ENCODE data around the gene MTLN.

Gene MTLN

DNA sequence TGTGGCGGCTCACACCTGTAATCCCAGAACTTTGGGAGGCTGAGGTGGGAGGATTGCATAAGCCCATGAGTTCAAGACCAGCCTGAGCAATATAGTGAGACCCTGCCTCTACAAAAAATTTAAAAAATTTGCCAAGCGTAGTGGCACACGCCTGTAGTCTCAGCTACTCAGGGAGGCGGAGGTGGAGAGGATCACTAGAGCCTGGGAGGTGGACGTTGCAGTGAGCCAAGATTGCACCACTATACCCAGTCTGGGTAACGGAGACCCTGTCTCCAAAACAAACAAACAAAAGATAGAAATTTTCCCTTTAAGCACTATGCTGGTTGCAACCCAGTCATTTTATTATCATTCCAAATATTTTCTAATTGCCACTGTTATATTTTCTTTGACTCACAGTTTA lies 39.8 kb downstream of the MTLN start:
- Histone ChIP-seq H3K27me3 (ENCODE audit: insufficient read depth, low read depth, severe bottlenecking) (no peaks in the 10 kb centered on the region), H3K9me3 (ENCODE audit: severe bottlenecking) (no peaks in the 10 kb centered on the region), H3K4me3 (ENCODE audit: low read depth, low read length) (no peak overlapping the region), H3K27ac (no peak overlapping the region), H3K36me3 (no peaks in the 10 kb centered on the region)
- DNase-seq: no peak
- TF ChIP-seq CTCF (IDR thresholded peaks at IDR 0.05; ENCODE audit: low read depth, low read length): no peak

DNA sequence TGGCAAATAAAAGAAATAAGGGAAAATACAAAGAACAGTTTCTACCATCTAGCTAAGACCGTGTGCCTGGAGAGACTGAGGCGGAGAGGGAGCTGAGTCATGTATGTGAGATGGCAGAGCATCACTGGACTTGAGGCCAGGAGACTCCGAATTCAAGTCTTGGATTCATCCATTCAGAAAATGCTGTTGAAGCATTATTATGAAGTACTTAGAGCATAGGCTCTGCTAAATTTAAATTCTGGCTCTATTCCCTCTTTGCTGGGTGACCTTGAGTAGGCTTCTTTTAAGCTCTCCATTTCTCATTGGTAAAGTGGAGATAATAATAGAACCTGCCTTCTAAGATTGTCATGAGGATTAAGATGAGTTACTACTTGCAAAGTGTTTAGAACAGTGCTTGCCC lies 42.2 kb downstream of the MTLN start:
- no peak overlapping the region for H3K4me3 ChIP-seq (ENCODE audit: low read depth, low read length)
- no peaks in the 10 kb centered on the region for H3K9me3 ChIP-seq (ENCODE audit: severe bottlenecking)
- DNase-seq: no peak
- no peaks in the 10 kb centered on the region for H3K36me3 ChIP-seq
- no peak for TF ChIP-seq CTCF (IDR thresholded peaks at IDR 0.05; ENCODE audit: low read depth, low read length)
- no peaks in the 10 kb centered on the region for H3K27me3 ChIP-seq (ENCODE audit: insufficient read depth, low read depth, severe bottlenecking)
- H3K27ac ChIP-seq: no peak overlapping the region

GRCh38 chr2:110167326-110168000 lies 44.9 kb downstream of the MTLN start:
- Histone ChIP-seq H3K27me3 (ENCODE audit: insufficient read depth, low read depth, severe bottlenecking) (no peaks in the 10 kb centered on the region), H3K4me3 (ENCODE audit: low read depth, low read length) (no peak overlapping the region), H3K27ac (no peak overlapping the region), H3K36me3 (no peaks in the 10 kb centered on the region), H3K9me3 (ENCODE audit: severe bottlenecking) (no peaks in the 10 kb centered on the region)
- TF ChIP-seq CTCF (IDR thresholded peaks at IDR 0.05; ENCODE audit: low read depth, low read length): no peak
- DNase-seq: no peak

DNA sequence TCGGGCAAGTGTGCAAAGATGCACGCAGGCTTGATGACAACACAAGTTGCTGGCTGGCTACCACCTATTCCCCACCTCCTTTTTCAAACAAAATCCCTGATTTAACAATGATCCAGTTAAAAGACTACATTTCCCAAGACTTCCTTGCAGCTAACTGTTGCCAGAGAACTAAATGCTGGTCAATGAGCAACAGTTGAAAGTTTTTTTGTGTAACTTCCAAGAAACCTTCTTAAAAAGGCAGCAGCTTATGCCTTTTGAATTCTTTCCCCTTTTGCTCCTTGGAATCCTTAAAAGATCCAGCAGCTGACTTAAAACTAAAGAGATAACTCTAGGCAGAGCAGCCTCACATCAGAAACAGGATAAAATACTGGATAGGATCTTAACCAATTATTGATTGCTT lies 46.1 kb downstream of the MTLN start:
- no peak for TF ChIP-seq CTCF (IDR thresholded peaks at IDR 0.05; ENCODE audit: low read depth, low read length)
- Histone ChIP-seq H3K27me3 (ENCODE audit: insufficient read depth, low read depth, severe bottlenecking) (no peaks in the 10 kb centered on the region), H3K9me3 (ENCODE audit: severe bottlenecking) (no peaks in the 10 kb centered on the region), H3K36me3 (no peaks in the 10 kb centered on the region), H3K4me3 (ENCODE audit: low read depth, low read length) (no peak overlapping the region), H3K27ac (no peak overlapping the region)
- DNase-seq: no peak

Data from WERI-Rb-1 (cell line).